NCI-H1436 treated with DMSO at 0.1 percent for 48 hours (cell line): ENCODE measurements around the gene FAM151B.
"Not testable (repeated sequence)": the region's sequence is repeated elsewhere in the genome, so short reads cannot be mapped to it uniquely, and the experiment has no call there.

Experiments
- DNase-seq: peaks from one replicate; lab custom pipeline; 2025; lab: John Stamatoyannopoulos, UW

The FAM151B gene

DNA sequence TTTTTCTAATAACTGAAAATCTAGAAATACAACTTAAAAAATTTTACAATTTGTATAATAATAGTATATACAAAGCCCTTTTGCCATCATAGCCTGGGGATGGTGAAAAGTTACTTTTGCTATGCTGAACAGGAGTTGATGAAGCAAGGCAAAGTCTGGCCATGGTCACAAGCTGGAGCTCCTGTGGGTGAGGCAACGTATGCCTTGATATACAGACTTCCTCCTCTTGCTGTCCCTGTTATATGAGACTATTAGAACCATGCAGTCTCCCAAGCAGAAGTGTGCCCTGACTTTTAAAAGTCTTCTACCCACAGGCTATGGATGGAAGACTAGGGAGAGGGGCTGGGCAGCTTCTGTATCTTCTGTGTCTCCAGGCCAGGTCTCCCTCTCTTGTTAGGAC, 15.7 kb downstream of the FAM151B start:
- DNase-seq, result no peak

DNA sequence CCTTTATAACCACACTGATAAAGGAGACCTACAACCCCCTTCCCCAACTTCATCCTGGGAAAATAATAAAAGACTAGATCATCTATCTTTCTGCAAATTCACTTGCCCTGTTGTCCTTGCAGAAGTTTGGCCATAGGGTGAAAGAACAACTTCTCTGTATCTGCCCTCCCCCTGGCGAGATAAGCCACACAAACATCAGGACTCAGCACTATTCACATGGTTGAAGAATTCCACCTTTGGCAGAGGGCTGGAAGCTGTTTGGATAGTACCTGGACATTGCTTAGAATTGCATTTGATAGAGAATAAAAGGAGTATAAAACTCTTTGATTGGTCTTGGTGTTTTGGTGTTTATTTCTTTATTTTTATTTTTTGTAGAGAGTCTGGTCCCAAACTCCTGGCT, 16.9 kb downstream of the FAM151B start:
- no peak for DNase-seq

DNA sequence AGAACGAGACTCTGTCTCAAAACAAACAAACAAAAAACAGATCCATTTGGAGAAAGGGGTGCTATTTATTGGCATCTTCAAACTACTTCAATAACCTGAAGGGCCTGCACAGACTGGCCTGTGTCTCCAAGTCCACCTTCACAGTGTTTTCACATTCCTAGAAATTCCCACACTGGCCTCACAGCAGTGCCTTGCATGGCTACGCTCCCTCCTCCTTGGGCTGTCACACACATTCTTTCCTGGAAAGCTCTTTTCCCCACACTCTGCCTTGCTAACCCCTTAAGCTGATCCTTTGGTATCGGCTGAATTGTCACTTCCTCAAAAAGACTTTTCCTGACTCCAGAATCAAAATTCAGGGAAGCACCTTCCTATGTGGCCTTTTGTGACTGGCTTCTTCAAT, 19.8 kb downstream of the FAM151B start:
- DNase-seq, result no peak

DNA sequence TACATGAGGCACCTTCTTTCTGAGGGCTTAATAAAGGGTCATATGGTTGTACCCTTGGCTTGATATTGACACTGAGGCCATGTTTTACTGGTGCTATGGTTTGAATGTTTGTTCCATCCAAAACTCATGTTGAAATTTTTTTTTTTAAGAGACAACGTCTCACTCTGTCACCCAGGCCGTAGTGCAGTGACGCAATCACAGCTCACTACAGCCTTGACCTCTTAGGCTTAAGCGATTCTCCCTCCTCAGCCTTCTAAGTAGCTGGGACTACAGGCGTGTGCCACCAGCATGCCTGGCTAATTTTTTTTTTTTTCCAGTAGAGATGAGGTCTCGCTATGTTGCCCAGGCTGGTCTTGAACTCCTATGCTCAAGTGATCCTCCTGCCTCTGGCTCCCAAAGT, 20.9 kb downstream of the FAM151B start:
- DNase-seq, result no peak

DNA sequence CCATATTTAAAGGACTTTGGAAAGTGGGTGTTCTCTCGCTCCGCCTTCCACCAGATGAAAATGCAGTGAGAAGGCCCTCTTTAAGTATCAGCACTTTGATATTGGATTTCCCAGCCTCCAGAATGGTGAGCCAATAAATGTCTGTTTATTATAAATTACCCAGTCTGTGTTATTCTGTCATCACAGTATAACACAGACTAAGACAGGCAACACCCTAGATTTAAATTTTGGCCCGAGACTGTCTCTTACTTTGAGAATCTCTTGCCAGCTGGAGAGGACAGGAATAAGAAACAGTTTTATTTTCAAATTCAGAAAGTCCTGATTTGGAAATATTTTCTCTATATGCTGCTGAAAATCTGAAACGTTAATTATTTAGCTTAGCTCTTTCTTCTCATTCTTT, 21.5 kb downstream of the FAM151B start:
- DNase-seq, result no peak

DNA sequence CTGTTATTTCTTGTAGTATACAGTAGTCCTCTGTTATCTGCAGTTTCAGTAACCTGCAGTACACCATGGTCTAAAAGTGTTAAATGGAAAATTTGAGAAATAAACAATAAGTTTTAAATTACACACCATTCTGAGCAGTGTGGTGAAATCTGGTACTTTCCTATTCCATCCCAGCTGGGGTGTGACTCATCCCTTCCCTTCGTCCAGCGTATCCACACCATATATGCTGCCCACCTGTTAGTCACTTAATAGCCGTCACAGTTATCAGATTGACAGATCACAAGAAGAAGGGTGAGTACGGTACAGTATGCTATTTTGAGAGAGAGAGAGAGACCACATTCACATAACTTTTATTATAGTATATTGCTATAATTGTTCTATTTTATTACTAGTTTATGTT, 28.9 kb downstream of the FAM151B start:
- DNase-seq, result no peak

DNA sequence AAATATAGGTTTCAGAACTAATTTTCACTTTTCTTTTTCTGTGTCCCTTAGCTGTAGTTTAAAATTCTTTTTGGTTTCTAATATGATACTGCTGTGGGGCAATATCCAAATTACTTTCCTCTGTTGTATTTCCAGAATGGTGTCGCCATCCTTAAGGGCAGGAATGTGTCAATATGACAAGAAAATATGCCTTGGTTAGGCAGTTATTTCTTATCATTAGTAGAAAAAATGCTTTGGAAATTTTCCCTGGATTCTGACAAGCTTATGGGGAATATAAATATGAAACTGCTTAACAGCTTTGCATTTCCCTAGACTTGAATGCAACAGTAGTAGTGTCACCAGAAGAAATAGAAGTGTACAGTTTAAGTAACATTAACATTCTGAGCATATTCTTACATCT, 52.8 kb downstream of the FAM151B start:
- no peak for DNase-seq

DNA sequence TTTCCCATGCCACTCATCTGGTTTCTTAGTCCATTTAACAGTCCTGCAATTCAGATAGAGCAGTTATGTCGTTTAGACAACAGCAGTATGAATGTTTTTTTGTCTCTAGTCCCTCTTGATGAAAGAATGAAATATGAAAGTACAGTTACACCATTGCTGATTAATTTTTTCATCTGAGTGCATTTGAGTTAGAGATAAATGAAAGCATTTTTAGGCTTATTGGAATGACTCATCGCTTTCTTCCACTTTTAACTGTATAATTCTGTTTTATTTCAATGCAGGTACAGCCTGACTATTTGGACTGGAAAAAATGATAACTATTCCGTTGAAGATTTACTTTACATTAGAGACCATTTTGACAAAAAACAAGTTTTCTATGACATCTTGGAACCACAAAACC, 53.5 kb downstream of the FAM151B start:
- no peak for DNase-seq

DNA sequence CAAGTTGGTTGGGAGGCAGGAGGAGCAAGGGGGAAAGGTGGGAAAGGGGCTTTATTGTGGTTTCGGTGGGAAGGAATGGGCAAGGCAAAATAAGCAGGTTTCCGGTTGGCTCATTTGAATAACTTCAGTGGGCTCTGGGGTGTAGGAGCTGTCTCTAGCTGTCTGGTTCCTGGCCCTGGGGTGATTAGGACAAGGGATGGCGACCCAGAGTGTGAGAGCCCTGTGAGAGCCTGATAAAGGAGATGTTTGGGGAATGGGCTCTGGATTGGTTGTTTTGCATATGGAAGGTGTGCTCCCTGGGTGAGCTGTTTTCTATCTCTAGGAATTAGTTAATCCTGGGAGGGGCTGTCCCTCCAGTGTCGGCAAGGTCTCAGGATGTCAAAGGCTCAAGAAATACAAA, 66.7 kb downstream of the FAM151B start:
- DNase-seq, result no peak

DNA sequence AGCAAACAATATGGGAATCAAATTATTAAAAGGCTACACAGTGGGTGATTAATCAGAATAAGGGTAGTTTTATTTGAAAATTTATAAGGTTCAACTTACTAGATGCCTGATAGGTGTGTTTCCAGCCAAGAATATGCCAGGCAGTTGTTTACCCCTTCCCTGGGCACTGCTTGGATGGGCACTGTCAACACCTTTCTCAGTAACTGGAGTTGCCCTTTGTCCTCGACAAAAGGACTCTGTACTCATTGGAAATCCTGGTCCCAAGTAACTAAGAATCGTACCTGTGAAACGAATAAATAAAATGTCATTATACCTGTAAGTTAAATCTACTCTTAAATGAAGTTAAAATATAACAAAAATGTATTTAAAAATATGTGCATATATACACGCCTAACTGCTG, 67.2 kb downstream of the FAM151B start:
- DNase-seq, result no peak

DNA sequence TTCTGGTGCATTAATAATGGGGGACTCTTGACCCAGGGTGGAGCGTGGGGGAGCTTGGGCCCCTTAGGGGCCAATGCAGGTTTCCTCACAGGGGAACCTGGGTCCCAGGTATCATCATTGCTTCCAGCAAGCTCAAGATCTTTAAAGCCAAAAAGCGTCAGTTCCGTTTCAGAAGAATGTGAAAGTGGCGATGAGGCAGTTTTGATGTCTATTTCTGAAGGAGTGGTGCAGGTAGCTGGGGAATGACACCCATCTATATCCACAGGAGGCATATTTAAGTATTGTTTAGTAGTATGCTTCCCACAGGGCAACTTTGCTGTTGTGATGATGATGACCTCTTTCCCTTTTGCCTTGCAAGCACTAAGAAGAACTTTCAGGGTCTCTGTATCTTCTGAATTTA, 71.3 kb downstream of the FAM151B start:
- DNase-seq, result no peak

DNA sequence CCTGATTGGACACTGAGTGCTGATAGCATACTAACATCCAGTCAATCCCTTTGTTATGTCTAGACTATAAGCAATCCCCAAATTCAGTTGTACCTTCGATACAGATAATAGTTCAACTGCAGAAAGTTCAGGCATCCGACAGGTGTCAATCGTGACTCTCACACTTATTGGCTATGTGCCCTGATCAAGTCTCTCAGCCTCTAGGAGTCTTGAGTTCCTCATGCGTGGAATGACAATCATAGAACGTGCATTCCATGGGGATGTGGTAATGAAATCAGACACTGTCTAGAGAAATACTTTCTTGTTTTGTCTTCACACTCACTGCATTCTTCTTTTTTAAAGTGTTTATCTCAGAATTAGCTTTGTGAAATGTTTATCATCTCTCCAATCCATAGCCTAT, 77.4 kb downstream of the FAM151B start:
- DNase-seq, result no peak

DNA sequence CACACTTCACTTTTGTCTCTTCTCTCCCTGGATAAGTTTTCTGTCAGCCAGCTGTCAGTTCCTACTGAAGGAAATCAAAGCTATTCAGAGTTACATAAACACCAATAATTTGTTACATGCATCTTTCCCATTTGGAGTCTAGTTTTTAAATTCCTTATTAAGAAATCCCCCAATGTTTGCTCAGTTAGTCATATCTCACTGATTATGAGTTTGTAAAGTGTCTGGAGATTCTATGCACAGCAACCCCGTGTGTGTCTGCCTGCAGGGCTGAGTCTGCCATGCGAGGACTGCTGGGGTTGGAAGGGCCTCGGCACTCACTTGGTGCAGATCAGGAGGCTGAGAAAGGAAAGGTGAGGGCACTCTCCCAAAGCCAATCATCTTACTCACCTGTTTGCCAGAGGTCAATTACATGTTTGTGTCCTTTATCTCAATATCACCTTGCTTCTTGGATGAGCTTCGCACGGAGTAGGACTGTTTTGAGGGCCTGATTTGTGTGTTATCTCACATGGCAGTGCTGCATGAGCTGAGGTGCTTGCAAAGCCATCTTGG, 78.9 kb downstream of the FAM151B start:
- no peak for DNase-seq

DNA sequence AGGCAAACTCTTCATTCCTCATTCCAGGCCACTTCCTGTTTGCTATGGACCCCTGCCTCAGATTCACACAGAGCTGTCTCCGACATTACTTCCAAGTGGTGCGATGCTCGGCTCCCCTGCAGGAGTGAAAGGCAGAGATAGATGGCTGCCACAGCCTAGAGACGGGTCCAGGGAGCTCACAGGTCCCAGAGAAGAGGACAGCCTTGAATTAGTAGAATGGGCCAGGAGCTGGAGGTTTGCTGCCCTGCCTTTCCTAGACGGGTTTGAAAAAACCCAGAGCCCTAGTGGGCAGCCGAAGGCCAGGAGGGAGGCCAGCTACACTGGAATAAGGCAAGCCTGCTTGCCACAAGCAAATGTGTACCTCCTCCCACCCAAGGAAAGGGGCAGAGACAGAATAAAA, 80.4 kb downstream of the FAM151B start:
- DNase-seq, result no peak

DNA sequence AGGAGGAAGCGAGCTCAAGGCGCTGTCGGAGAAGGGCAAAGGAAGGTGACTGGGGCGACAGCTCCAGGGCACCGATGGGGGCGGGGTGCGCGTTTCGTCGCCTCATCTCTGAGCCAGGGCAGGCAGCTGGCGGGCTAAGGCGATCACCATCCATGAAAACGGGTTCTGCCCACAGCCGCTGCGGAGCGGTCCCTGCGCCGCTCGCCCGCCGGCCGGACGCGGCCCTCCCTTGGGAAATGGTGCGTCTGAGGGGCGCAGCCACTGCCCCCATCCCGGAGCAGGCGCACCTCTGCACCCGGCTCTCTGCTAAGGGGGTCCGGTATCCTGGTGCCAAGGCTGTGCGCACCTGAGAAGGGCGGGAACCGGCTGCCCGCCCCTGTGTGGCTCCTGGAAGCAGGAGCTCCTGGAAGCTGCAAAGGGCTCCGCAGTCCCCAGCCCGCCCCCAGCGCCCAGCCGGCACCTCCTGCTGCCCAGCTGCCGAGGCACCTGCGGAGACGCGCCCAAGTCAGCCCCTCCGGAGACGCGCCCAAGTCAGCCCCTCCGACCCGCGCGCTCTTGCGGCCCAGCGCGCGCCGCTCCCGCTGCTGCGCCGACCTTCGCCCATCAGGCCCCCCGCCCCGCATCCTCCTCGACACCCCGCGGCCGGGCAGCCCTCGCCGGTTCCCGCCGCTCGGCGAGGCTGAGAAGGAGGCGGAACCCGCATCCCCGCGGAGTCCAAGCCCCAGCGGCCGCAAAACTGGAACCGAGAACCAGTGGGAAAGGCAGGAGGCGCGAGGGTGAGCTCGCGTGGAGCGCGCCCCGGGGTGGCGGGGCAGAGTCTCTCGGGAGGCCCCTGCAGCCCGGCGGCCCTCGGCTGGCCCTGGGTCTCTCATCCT, 81.4 kb downstream of the FAM151B start:
- DNase-seq, result no peak

DNA sequence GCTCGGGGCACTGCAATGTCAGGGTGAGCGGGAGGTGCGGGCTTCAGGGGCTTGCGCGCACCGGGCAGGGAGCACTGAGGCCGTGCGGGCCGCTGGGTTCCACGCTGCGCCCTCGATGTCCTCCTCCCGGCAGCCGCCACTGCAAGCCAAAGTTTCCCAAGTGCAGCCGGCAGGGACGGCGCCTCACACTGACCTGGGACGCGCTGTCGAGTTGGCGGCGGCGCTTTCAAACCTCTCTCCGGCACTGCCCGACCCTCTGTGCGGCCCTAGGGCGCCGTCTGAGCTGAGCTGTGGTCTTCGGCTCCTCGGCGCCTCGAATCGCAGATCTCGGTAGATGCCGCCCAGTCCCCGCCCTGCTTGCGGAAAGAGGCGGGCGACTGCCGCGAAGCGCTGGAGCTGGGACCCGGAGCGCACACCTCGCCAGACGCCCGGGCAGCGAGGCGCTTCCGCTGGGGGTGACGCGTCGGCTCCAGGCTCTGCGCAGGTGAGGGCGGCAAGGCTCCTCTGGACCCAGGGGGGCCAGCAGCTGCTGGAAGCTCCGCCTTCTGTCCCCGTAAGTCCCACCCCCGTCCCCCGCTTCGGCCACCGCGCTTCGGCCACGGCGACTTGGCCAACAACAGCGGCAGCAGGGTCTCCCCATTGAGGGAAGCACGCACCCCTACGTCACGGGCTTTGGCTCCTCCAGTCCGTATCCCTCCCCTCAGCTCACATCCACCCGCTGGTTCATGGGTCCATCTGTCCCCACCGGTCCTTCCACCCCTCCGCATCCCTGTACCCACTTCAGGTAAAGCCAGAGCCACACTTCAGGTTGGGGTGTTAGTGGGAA, 82.3 kb downstream of the FAM151B start, which contains the start of gene ANKRD34B:
ANKRD34B (minus strand) TSS at position 320 of the 826 bp plus-strand sequence. CDS start 10,261 bp downstream, outside the sequence.
- DNase-seq, result no peak

DNA sequence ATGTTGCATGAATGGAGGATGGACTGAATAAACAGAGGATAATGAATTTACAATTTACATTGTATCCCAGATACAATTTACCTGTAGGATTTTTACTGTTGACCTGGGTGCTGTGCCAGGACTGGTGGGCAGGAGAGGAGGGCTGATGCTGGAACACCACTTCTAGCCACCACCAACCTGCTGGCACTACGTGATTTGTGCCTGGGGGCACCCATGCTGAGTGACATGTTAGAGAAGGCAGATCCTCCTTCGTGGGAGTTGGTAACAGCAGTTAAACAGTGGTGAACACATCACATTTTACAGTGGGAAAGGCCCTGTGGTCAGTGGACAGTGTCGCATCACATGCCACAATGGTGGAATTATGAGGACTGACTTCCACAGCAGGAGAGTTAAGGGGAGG, 85.2 kb downstream of the FAM151B start:
- no peak for DNase-seq

DNA sequence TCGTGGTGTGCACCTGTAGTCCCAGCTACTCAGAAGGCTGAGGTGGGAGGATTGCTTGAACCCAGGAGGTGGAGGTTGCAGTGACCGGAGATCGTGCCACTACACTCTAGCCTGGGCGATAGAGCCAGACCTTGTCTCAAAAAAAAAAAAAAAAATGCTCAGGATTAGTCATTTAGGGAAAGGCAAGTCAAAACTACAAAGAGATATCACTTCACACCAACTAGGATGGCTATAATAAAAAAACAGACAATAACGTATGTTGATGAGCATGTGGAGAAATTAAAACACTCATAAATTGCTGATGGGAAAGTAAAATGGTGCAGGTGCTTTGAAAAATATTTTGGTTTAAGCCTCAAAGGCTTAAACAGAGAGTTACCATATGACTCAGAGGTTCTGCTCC, 88.5 kb downstream of the FAM151B start:
- no peak for DNase-seq

DNA sequence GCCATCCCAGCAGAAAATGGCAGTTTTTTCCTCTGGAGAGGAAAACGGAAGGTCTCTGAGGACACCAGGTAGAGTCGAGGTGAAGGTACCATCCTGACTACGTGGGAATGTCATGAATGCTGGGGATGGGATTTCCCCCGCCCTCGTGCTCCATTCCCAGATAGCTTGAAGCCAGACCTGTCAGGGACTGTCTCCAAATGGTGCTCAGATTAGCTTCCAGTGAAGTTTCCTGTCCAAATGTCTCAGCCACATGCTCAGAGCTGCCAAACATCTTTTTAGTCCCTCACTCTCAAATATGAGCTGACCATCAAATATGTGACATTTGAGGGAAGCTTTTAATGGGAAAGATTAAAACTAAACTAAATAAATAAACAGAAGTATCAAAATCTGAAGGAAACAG, 89.8 kb downstream of the FAM151B start:
- no peak for DNase-seq

DNA sequence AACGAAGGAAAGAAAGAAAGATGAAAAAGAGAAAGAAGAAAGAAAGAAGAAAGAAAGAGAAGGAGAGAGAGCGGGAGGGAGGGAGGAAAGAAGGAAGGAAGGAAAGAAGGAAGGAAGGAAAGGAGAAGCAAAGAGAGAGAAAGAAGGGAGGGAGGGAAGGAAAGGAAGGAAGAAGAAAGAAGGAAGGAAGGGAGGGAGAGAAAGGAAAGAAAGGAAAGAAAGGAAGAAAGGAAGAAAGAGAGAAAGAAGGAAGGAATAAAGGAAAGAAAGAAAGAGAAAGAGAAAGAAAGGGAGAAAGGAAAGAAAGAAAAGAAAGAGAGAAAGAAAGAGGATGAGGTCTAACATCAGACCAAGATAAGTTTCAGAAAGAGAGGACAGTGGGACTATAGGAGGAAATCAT, 91.2 kb downstream of the FAM151B start:
- DNase-seq, result no peak

DNA sequence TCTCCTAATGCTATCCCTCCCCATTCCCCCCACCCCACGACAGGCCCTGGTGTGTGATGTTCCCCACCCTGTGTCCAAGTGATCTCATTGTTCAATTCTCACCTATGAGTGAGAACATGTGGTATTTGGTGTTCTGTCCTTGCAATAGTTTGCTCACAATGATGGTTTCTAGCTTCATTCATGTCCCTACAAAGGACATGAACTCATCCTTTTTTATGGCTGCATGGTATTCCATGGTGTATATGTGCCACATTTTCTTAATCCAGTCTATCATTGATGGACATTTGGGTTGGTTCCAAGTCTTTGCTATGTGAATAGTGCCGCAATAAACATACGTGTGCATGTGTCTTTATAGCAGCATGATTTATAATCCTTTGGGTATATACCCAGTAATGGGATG, 92.4 kb downstream of the FAM151B start:
- DNase-seq, result not testable (repeated sequence)

DNA sequence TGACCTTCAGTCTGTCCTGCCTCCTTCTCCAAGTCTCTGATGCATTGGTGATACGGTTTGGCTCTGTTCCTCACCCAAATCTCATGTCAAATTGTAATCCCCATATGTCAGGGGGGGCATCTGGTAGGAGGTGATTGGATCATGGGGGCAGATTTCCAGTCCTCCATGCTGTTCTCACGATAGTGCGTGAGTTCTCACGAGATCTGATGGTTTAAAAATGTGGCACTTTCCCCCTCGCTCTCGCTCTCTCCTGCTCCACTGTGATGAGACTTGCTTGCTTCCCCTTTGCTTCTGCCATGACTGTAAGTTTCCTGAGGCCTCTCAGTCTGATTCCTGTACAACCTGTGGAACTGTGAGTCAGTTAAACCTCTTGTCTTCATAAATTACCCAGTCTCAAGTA, 96.9 kb downstream of the FAM151B start:
- DNase-seq, result no peak
